Sciatic nerve (tissue), 2 donors: Measurements from ENCODE around the gene STRA6. TPM values are rescaled to one million over a fixed set of nuclear protein-coding genes. Genes with fewer than 3 reads are reported as not detected.

Experiments
- ATAC-seq: fragments of 200-7000 bp; cut with Tn5 transposase; one replicate; pipeline ENCODE4 v1.9.1; 2020; ENCODE audit warnings: mild to moderate bottlenecking, moderate library complexity
- DNase-seq: peaks from one replicate; pipeline ENCODE4 v3.0.0-alpha.2; 2020; ENCODE audit warnings: low spot score
- intact Hi-C: fragments of 100-400 bp; cut with DNase I; formaldehyde crosslinking; loops from one replicate; pipeline ENCODE4 v1.14.2; 2022
- total RNA-seq: library from RNA; stranded (reverse); fragmentation: NEBNext Ultra II Directional; extraction: Animal tissue kit (Norgen Biotek cat#: 25700); gene quantifications from one replicate; pipeline ENCODE4 v1.2.1, GENCODE V29; 2021
- donor health status: DM: no; HTN: no; CAD: no.
- donor health status: DM: no; HTN: no; CAD: no.

Gene STRA6
- total RNA-seq, result 0.76 TPM

DNA sequence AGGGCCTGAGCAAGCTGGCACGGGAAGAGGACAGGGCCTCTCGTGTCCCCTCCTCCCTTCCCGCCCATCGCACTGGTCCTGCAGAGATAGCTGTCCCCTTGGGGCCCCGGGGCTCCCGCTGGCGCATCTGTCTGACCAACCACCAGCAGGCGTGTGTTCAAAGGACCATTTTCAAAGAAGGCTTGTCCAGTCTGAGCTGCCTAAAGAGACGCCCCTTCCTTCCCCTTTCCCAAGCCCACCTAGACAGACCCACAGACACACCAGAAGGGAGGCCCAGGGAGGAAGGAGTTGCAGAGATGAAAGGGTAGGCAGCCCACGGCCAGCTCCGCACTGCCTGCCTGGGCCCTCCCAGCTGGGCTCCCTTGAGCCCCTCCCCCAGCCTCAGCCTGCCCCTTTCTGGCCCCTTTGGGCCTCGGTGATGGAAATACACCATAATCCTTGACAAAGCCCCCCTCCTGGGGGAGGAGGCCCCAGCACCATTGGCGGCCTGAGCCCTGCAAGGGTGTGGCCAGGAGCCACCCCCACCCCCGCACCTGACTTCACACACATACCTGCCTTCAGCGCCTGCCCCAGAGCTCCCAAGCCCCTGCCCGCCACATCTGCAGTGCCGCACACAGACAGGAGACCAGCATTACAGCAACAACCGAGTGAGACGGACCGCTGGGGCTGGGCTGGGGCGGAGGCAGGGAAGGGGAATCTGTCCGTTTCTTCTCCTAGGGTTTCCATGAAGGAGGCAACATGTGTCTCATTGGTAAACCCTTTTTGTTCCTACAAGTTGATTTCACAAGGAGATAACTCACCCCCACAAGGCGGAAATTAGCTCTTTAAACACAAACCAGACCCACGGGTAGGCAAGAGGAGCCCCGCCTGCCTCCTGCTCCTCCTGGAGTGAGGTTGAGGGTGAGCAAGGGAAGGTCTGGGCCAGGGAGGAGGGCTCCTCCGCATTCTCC lies at the start of gene STRA6:
Gene STRA6, minus strand, starts transcription at position 336 of the 950 bp plus-strand sequence. CDS start 520 bp downstream, outside the sequence.
- ATAC-seq (no peak), DNase-seq (no peak)
- intact Hi-C loops, result no loop called here

GRCh38 chr15:74252291-74252690 lies 49.7 kb upstream of the STRA6 start:
- intact Hi-C loops, result no loop called here
- ATAC-seq (no peak), DNase-seq (no peak)

DNA sequence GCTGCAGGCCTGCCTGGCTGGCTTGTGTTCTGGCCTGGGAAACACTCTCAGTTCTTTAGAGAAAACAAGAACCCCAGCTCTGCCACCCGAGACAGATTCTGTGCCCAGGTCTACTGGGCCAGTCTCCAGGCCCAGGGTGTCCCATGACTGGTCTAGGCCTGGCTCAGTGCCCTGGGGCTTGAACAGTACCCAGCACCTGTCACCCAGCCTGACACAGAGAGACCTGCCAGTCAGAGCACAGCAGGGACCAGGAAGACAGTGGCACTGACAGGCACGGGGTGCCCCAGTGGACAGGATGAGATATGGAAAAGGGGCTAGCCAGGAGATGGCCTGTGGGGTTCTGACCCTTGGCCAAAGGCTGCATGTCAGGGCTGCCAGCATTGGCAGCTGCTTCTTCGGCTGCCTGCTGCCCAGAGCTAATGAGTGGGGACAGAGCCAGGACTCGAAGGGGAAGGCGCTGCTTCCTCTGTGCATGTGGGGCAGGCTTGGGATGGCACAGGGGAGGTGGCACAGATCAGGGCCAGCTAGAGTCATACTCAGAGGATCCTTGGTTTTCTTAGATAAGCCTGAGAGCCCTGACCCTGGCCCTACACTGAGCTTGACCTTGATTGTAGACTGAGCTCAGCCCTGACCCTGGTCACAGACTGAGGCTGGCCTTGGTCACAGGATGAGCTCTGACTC lies 48.7 kb upstream of the STRA6 start:
- ATAC-seq (peak; percentile 68), DNase-seq (no peak)
- intact Hi-C loops, result no loop called here

GRCh38 chr15:74250266-74250665 lies 47.7 kb upstream of the STRA6 start:
- ATAC-seq, result no peak
- intact Hi-C loops, result no loop called here
- DNase-seq, result no peak

GRCh38 chr15:74245342-74245931 lies 42.9 kb upstream of the STRA6 start:
- no peak for DNase-seq
- ATAC-seq, result peak; percentile 14
- intact Hi-C loops, result no loop called here

DNA sequence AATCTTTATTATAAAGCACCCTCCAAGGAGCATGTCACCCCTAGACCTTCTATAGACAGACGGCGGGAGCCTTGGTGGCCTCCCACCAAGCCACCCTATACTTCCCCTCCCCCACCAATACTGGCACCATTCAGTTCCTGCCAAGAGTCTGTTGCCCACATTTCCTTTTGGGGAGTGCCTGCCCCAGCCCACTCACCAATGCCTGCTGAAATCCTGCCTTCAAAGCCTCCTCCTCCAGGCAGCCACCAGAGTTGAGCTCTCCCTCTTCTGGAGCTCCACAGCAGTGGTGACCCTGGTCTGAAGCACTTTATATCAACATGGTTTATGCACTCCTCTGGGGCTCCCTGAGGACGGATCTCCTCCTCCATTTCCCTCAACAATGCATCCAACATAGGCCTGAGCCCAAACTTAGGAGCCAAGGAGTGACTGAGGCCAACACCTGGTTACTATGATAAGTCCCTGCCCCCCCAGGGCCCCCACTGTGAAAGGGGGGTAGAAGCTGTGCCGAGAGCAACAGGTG lies 42.3 kb upstream of the STRA6 start:
- no peak for DNase-seq
- no peak for ATAC-seq
- intact Hi-C loops, result no loop called here

DNA sequence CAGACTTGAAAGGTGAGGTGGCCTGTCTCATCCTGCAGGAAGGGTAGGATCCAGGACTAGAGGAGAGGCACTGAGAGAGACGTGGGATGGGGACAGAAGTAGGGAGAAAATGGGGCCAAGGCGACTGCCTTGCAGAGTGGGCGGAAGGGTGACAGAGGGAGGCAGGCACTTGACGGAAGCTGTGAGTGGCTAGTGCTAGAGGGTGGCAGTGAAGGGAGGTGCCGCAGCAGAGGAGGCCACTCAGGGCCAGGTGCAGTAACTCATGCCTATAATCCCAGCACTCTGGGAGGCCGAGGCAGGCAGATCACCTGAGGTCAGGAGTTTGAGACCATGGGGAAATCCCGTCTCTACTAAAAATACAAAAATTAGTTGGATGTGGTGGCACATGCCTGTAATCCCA lies 40.8 kb upstream of the STRA6 start:
- intact Hi-C loops, result no loop called here
- no peak for ATAC-seq

GRCh38 chr15:74242441-74243185 lies 40.0 kb upstream of the STRA6 start:
- ATAC-seq, result no peak
- intact Hi-C loops, result no loop called here

More for the DNA sequence above, 40.8 kb upstream of the STRA6 start:
- no peak for DNase-seq

GRCh38 chr15:74240897-74241614 lies 38.5 kb upstream of the STRA6 start:
- no peak for ATAC-seq
- DNase-seq, result no peak
- intact Hi-C loops, result no loop called here

More at GRCh38 chr15:74242441-74243185, 40.0 kb upstream of the STRA6 start:
- no peak for DNase-seq

GRCh38 chr15:74240002-74240568 lies 37.5 kb upstream of the STRA6 start:
- intact Hi-C loops, result no loop called here
- ATAC-seq (peak; percentile 42), DNase-seq (peak; percentile 79)

DNA sequence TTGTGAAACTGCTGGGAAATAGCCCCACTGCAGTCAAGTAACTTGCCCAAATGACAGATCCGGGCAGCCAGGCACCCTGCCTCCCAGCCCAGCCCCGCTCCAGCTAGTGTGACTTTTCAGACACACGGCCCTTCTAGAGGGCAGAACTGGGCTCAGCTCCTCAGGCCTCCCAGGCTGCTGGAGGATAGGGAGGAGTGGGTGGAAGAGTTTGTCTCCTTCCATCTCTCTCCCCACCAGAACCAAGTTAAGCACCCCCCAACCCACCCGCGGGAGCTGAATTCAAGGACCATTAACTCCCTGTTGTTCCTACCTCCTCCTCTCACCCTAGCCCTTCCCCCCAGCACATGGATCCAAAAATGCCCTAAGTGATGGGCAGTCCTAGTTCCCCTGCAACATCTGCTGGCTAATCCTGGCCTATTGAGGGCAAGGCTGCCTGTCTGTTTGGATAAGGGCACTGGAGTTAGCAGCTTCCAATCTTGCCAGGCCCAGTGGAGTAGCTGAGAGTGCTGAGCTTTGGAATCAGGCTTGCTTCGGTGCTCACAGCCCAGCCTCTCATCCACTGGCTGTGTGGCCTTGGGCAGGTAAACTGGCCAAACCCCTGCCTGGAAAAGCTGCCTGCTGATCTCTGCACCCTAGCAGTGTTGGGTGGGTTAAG lies 36.6 kb upstream of the STRA6 start:
- DNase-seq, result no peak
- intact Hi-C loops, result no loop called here
- no peak for ATAC-seq

DNA sequence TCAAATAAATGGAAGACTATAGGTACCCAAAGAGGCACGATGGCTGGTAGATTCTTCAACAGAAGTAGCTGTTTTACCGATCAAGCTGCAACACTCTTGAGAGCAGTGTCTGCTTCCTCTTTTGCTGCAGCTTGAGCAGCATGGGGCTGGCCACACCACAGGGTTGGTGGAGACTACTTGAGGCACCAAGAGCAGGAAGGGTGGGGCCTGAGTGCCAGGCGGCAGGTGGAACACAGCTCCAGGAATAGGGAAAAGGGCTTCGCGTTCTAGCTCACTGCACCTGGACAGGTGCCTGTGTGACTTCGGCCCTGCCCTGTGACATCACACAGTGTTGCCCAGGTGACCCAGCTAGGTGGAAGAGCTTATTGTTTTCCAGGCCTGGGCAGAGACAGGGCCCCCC lies 33.4 kb upstream of the STRA6 start, which contains the start of gene CCDC33:
Gene CCDC33, plus strand, starts transcription at position 365 of the 400 bp plus-strand sequence. CDS start 394 bp downstream, outside the sequence.
- ATAC-seq, result no peak
- no peak for DNase-seq
- intact Hi-C loops, result no loop called here

DNA sequence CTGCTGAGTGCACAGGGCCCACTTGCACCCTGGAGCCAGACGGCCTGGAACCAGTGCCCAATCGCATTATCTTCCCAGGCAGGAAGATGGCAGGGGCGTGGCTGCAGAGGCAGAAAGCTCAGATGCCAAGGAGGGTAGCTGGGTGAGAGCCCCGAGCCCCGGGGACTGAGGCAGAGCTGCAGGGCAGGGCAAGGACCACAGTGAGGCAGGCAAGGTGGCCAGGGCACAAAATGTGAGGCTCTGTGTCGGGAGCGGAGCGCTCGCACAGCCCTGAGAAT lies 31.9 kb upstream of the STRA6 start:
- ATAC-seq (no peak), DNase-seq (no peak)
- intact Hi-C loops, result no loop called here

DNA sequence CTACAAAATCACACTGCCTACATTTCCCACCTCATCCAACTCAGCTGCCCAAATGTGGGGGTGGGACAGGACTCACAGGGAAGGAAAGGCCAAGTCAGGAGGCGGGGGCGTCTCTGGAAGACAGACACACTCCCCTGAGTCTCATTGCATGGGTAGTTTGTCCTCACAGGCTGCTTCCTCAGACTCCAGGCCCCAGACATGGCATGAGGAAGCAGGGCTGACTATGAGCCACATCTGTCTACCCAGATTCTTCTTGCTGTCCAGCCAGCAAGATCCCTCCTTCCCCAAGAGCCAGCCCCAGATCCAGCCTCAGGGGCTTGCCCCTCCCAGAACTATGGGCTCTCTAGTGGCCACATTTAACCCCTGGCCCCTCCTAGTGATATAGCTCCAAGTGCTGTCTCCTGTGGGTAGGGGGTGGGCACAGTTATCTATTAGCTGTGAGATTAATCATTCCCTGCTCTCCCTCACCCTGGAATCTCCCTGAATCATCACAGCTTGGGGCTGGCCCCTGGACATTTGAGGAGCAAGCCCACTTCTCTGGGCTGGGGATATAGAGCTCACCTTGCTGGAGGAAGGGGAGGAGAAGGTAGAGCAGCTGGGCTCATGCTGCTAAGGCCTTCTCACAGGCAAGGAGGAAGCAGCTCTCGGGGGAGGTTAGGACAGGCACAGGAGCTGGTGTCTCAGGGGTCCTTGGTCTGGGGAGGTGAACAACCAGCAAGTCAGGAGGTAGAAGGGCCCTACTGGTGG lies 31.4 kb upstream of the STRA6 start:
- DNase-seq (no peak), ATAC-seq (no peak)
- intact Hi-C loops, result no loop called here

- DNase-seq, result no peak
- ATAC-seq, result no peak
- intact Hi-C loops, result no loop called here
These were observed 30.8 kb upstream of the STRA6 start for GRCh38 chr15:74233373-74233772.

DNA sequence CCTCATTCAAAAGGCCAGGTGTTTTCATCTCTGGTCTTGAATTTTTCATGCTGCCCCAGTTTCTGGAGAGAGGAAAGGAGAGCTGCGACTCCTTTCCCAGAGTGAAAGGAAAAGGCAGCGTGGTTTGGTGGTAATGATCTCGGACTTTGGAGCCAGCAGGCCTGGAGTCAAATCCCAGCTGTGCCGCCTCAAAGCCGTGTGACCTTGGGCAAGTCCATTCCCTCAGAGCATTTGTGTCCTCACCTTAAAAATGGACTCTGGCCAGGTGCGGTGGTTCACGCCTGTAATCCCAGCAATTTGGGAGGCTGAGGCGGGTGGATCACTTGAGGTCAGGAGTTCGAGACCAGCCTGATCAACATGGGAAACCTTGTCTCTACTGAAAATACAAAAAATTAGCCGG lies 28.9 kb upstream of the STRA6 start:
- ATAC-seq (no peak), DNase-seq (no peak)
- intact Hi-C loops, result no loop called here

- DNase-seq (no peak), ATAC-seq (no peak)
- intact Hi-C loops, result no loop called here
These were observed 27.1 kb upstream of the STRA6 start for GRCh38 chr15:74229686-74230085.
